Cardiac muscle cell (in vitro differentiated cells and primary cell): Measurements from ENCODE around the gene SGCG. TPM values are rescaled to one million over a fixed set of nuclear protein-coding genes. Genes with fewer than 3 reads are reported as not detected.
"Not testable (repeated sequence)": the region's sequence is repeated elsewhere in the genome, so short reads cannot be mapped to it uniquely, and the experiment has no call there.

ENCODE experiments used
- DNase-seq, 2 donors: peaks; one replicate each; pipeline versions ENCODE4 v3.0.0 to v3.0.0-alpha.2; 2010 to 2017; ENCODE audit warnings: low read depth in 1 of 2, low spot score in 1 of 2
- H3K27ac ChIP-seq: fragments of 200-600 bp; sonication (generic); 2 replicates; pipeline ENCODE4 v1.5.1; 2016
- H3K27me3 ChIP-seq: fragments of 200-600 bp; sonication (generic); 2 replicates; pipeline ENCODE4 v1.6.0; 2016; ENCODE audit warnings: control low read depth
- H3K36me3 ChIP-seq: fragments of 200-600 bp; sonication (generic); 2 replicates; pipeline ENCODE4 v1.5.1; 2016; ENCODE audit warnings: control low read depth
- H3K4me1 ChIP-seq: fragments of 200-600 bp; sonication (generic); 2 replicates; pipeline ENCODE4 v1.8.1; 2017; ENCODE audit warnings: low read depth, mild to moderate bottlenecking, mixed run types
- H3K4me3 ChIP-seq: fragments of 200-600 bp; sonication (generic); 2 replicates; pipeline ENCODE4 v1.5.1; 2016; ENCODE audit warnings: mild to moderate bottlenecking
- H3K9me3 ChIP-seq: fragments of 200-600 bp; sonication (generic); 2 replicates; pipeline ENCODE4 v1.5.1; 2017; ENCODE audit warnings: low read depth, mild to moderate bottlenecking, control low read depth
- polyA plus RNA-seq: library from polyadenylated mRNA; unstranded; fragments of >200 nt; fragmentation: Nextera tagmentation; extraction: Ambion mirVana; gene quantifications from 2 replicates; pipeline ENCODE4 v1.2.1, GENCODE V29; 2016
- total RNA-seq: library from RNA; depleted of rRNA; stranded (reverse); fragments of >200 nt; gene quantifications from 2 replicates; pipeline ENCODE4 v1.2.3, GENCODE V29; 2016
- TF ChIP-seq, protein P1 (sequence below): IDR thresholded peaks from 2 replicates; pipeline ENCODE4 v1.5.1; 2012; ENCODE audit warnings: low read depth, mild to moderate bottlenecking, low read length

SGCG gene, protein sequence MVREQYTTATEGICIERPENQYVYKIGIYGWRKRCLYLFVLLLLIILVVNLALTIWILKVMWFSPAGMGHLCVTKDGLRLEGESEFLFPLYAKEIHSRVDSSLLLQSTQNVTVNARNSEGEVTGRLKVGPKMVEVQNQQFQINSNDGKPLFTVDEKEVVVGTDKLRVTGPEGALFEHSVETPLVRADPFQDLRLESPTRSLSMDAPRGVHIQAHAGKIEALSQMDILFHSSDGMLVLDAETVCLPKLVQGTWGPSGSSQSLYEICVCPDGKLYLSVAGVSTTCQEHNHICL
- total RNA-seq (0.09 and 0.32 TPM in 2 replicates), polyA plus RNA-seq (0.66 TPM in 1 of 2 replicates, not detected in the other)

DNA sequence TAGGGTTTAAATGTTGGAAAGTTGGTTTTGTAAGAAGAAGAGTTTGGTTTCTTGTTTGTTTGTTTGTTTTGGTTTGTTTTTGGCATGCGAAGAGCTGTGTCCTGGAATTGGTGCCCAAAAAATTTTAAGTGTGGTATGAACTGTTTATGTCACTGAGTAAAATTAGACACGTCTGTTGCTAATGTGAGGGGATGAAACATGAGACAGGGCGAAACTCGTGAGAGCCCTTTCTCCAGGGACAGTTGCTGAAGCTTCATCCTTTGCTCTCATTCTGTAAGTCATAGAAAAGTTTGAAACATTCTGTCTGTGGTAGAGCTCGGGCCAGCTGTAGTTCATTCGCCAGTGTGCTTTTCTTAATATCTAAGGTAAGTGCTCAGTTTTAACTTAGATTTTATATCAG, at the start of gene SGCG:
Gene SGCG, plus strand, starts transcription at position 269 of the 400 bp plus-strand sequence. CDS start 22,716 bp downstream, outside the sequence.
- Histone ChIP-seq H3K4me3 (no peak within 1 kb of the TSS), H3K27ac (no peak within 1 kb of the TSS), H3K36me3 (no peaks in the 10 kb centered on the region), H3K9me3 (no peaks in the 10 kb centered on the region), H3K27me3 (no peaks in the 10 kb centered on the region), H3K4me1 (no peaks in the 10 kb centered on the region)
- DNase-seq = no peak
- TF ChIP-seq, protein P1, sequence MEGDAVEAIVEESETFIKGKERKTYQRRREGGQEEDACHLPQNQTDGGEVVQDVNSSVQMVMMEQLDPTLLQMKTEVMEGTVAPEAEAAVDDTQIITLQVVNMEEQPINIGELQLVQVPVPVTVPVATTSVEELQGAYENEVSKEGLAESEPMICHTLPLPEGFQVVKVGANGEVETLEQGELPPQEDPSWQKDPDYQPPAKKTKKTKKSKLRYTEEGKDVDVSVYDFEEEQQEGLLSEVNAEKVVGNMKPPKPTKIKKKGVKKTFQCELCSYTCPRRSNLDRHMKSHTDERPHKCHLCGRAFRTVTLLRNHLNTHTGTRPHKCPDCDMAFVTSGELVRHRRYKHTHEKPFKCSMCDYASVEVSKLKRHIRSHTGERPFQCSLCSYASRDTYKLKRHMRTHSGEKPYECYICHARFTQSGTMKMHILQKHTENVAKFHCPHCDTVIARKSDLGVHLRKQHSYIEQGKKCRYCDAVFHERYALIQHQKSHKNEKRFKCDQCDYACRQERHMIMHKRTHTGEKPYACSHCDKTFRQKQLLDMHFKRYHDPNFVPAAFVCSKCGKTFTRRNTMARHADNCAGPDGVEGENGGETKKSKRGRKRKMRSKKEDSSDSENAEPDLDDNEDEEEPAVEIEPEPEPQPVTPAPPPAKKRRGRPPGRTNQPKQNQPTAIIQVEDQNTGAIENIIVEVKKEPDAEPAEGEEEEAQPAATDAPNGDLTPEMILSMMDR = no peak

DNA sequence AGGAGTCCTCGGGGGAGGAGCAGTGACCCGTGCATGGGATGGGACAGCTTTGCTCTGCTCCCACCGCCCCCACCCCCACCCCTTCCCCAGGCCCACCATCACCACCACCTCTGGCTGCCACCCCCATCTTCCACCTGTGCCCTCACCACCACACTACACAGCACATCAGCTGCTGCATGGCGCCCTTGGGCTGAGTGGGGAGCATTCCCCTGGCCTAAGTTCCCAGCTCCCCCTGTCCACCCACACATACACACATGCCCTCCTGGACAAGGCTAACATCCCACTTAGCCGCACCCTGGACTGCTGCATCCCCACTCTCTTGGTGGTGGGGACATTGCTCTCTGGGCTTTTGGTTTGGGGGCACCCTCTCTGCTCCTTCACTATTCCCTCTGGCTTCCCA, 46.2 kb upstream of the SGCG start:
- Histone ChIP-seq H3K9me3 (no peaks in the 10 kb centered on the region), H3K36me3 (no peaks in the 10 kb centered on the region), H3K27me3 (no peaks in the 10 kb centered on the region), H3K4me1 (no peaks in the 10 kb centered on the region), H3K27ac (no peak overlapping the region), H3K4me3 (no peak overlapping the region)
- DNase-seq = no peak
- TF ChIP-seq, protein P1 = no peak

DNA sequence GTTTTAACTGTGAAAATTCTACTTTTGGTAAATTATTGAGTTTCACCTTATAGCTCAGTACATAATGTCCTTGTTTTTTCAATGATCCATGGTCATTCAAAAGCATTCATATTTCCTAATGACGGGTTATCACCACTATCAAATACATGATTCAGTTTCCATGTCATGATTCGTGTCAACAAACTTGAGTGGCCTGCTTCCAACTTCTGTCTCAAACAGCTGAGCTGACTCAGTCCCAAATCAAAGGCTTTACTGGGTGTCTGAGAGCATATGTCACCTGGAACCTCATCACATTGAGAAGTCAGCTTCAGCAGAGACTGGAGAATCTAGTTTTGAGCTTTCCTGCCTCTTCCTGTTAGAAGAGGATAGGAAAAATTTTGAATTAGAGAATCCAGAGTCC, 40.3 kb upstream of the SGCG start:
- no peaks in the 10 kb centered on the region for H3K4me1 ChIP-seq
- no peak overlapping the region for H3K27ac ChIP-seq
- H3K27me3 ChIP-seq = no peaks in the 10 kb centered on the region
- no peaks in the 10 kb centered on the region for H3K9me3 ChIP-seq
- H3K36me3 ChIP-seq = no peaks in the 10 kb centered on the region
- TF ChIP-seq, protein P1 = no peak
- DNase-seq = no peak
- H3K4me3 ChIP-seq = no peak overlapping the region

DNA sequence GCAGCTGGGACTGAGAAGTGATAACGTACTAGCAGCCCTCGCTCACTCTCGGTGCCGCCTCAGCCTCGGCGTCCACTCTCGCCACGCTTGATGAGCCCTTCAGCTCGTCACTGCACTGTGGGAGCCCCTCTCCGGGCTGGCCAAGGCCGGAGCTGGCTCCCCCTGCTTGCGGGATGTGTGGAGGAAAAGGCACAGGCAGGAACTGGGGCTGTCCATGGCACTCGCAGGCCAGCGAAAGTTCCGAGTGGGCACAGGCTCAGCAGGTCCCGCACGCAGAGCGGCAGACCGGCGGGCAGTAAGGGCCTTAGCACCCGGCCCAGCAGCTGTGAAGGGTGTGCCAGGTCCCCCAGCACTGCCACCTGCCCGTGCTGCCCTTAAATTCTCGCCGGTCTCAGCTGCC, 38.8 kb upstream of the SGCG start:
- DNase-seq = no peak
- Histone ChIP-seq H3K4me3 (no peak overlapping the region), H3K36me3 (no peaks in the 10 kb centered on the region), H3K27me3 (no peaks in the 10 kb centered on the region), H3K4me1 (no peaks in the 10 kb centered on the region), H3K9me3 (no peaks in the 10 kb centered on the region), H3K27ac (no peak overlapping the region)
- TF ChIP-seq, protein P1 = no peak

DNA sequence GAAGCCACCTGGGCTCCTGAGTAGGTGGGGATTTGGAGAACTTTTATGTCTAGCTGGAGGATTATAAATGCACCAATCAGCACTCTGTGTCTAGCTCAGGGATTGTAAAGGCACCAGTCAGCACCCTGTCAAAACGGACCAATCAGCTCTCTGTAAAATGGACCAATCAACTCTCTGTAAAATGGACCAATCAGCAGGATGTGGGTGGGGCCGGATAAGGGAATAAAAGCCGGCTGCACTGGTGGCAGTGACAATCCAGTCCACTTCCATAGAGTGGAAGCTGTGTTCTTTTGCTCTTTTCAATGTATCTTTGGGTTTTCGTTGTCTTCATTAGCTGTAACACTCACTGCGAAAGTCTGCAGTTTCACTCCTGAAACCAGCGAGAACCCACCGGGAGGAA, 38.2 kb upstream of the SGCG start:
- DNase-seq, H3K27me3 ChIP-seq, H3K9me3 ChIP-seq, H3K4me1 ChIP-seq, H3K4me3 ChIP-seq, H3K27ac ChIP-seq, H3K36me3 ChIP-seq: not testable (repeated sequence)

DNA sequence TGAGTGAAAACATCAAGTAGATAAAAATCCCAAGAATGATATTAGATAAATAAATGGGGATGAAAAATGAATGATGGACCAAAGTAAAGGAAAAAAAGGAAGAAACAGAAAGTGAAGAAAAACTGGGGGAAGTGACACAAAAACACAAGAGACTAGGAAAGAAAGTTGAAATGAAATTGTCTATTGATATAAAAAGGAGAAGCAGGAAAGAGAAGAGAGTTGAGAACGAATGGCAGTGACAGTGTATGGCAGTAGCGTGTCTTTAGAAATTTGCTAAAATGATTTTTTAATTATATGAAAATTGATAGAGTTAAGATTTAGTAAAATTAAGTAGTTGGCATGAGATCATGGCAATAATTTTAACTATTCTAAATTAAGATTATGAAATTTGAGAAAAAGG, 36.3 kb upstream of the SGCG start:
- H3K4me3 ChIP-seq = no peak overlapping the region
- no peak for DNase-seq
- TF ChIP-seq, protein P1 = no peak
- no peaks in the 10 kb centered on the region for H3K4me1 ChIP-seq
- H3K27me3 ChIP-seq = no peaks in the 10 kb centered on the region
- H3K9me3 ChIP-seq = no peaks in the 10 kb centered on the region
- H3K27ac ChIP-seq = no peak overlapping the region
- no peaks in the 10 kb centered on the region for H3K36me3 ChIP-seq
